Measurements from ENCODE around the gene PHF23. TPM values are rescaled to one million over a fixed set of nuclear protein-coding genes. Genes with fewer than 3 reads are reported as not detected.

Gene PHF23
- total RNA-seq, 1 experiment from 2014 or later: 110 TPM

- Histone ChIP-seq H3K9me3 (ENCODE audit: control insufficient read depth, low read depth, low read length) (no peaks in the 10 kb centered on the region), H2BK5ac (ENCODE audit: insufficient read length, low read length) (no peak overlapping the region), H2BK120ac (ENCODE audit: low read depth, low read length, poor library complexity, severe bottlenecking) (no peak overlapping the region), H3K27me3 (ENCODE audit: insufficient read depth, low read length) (no peaks in the 10 kb centered on the region), H3K23me2 (ENCODE audit: insufficient read length, low read depth, low read length, poor library complexity, severe bottlenecking) (peaks cover 23% of the 10 kb centered on the region), H3K18ac (ENCODE audit: insufficient read length, low read depth, low read length) (peak overlapping the region; percentile 27), H4K91ac (ENCODE audit: insufficient read length, low read depth, low read length) (no peak overlapping the region), H4K8ac (replicated peaks; ENCODE audit: insufficient read length, low read depth, low read length) (no peak overlapping the region), H2BK15ac (ENCODE audit: low read depth, low read length) (no peak overlapping the region), H3K14ac (ENCODE audit: insufficient read depth, low read length) (no peak overlapping the region), H3K27ac (ENCODE audit: insufficient read length, low read depth, low read length) (no peak overlapping the region), H2BK12ac (ENCODE audit: insufficient read length, low read depth, low read length) (no peak overlapping the region), H2AFZ (ENCODE audit: low read length) (no peak overlapping the region), H3K9ac (ENCODE audit: extremely low read depth, insufficient read length, low read length) (no peak overlapping the region), H3K79me2 (ENCODE audit: insufficient read depth, low read length) (no peaks in the 10 kb centered on the region), H4K20me1 (ENCODE audit: control insufficient read depth, insufficient read depth, insufficient read length) (no peaks in the 10 kb centered on the region), H3K4ac (ENCODE audit: low read depth, low read length) (no peak overlapping the region), H3K4me2 (ENCODE audit: insufficient read depth, insufficient read length, low read length) (peak overlapping the region; percentile 84), H2AK5ac (ENCODE audit: insufficient read length, low read length) (no peak overlapping the region), H4K5ac (ENCODE audit: insufficient read length, low read depth, low read length) (no peak overlapping the region), H3K56ac (ENCODE audit: insufficient read length, low read depth, low read length) (no peak overlapping the region), H3T11ph (ENCODE audit: low read length) (no peak overlapping the region), H3K79me1 (ENCODE audit: insufficient read depth, low read depth, low read length, poor library complexity, severe bottlenecking) (no peaks in the 10 kb centered on the region), H3K4me1 (ENCODE audit: insufficient read depth, low read length) (no peaks in the 10 kb centered on the region; the same call in 1 of the 2 replicates), H2BK20ac (ENCODE audit: low read depth, low read length, poor library complexity, severe bottlenecking) (no peak overlapping the region), H3K23ac (ENCODE audit: insufficient read length, low read depth, low read length) (no peak overlapping the region)
- Mint-ChIP-seq H3K9me3 (no peaks in the 10 kb centered on the region; a peak in 1 of 5 replicates), H3K27me3 (ENCODE audit: low read depth) (peaks cover 1% of the 10 kb centered on the region; the same call in 1 of the 2 replicates), H3K36me3 (ENCODE audit: insufficient read depth in 1 of 3, low read depth in 3 of 3) (peaks cover 15 to 41% (median 32%) of the 10 kb centered on the region in 3 experiments; a peak in 6 of 7 replicates), H3K27ac (peak overlapping the region in 1 of 3 experiments; percentile 24; a peak in 2 of 7 replicates), H3K4me1 (peaks cover 52 to 54% of the 10 kb centered on the region in 2 experiments), H3K4me3 (peak overlapping the region; percentile 95 to 97)
- no peak for DNase-seq
- no CpG with 5 or more reads among the region's 12 CpGs for WGBS (ENCODE audit: extremely low coverage, insufficient read length, low lambda C conversion rate)
- TF ChIP-seq, protein P1, sequence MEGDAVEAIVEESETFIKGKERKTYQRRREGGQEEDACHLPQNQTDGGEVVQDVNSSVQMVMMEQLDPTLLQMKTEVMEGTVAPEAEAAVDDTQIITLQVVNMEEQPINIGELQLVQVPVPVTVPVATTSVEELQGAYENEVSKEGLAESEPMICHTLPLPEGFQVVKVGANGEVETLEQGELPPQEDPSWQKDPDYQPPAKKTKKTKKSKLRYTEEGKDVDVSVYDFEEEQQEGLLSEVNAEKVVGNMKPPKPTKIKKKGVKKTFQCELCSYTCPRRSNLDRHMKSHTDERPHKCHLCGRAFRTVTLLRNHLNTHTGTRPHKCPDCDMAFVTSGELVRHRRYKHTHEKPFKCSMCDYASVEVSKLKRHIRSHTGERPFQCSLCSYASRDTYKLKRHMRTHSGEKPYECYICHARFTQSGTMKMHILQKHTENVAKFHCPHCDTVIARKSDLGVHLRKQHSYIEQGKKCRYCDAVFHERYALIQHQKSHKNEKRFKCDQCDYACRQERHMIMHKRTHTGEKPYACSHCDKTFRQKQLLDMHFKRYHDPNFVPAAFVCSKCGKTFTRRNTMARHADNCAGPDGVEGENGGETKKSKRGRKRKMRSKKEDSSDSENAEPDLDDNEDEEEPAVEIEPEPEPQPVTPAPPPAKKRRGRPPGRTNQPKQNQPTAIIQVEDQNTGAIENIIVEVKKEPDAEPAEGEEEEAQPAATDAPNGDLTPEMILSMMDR (conservative IDR thresholded peaks at IDR 0.05): no peak
Observed at GRCh38 chr17:7219229-7219811, 19.9 kb downstream of the PHF23 start.
